ENCODE results near the gene FOXN4. TPM values are rescaled to one million over a fixed set of nuclear protein-coding genes. Genes with fewer than 3 reads are reported as not detected.

FOXN4 gene
- total RNA-seq, 2 donors from 2014 or later = not detected

DNA sequence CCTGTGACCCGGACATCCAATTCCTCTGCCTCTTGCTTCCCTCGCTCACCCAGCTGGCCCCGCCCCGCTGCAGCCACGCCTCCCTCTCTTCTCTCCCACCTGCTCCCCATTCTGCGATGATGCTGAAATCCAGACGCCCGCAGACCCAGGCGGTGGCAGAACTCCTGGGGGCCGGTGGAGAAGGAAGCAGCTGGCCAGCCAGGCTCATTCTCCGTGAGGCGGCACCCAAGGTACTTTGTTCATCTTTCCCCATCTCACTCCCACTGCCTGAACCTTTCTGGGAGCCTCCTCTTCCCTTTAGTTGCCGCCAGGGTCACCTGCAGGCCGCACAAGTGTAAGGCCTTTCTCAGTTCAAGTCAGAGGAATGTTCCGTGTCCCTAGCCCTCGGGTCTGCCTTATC is 35.7 kb downstream of the FOXN4 start:
- no peak for ATAC-seq (ENCODE audit: insufficient number of reproducible peaks, low FRiP score, low read depth)

DNA sequence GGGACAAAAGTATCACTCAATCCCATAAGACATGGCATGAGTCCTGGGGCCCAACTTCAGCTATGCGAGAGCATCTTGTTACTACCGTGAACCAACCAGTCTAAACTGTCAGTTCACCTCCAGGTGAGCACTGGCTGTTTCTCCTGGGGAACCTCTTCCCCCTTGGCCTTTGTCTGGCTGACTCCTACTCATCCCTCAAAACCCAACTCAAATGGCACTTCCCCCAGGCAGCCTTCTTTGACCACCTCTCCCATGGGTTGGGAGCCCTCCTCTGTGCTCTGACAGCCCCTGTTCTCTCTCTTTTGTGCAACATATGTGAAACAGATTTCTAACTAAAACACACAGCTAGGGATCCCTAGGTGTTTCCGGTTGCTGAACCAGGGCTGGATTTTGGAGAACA is 37.7 kb downstream of the FOXN4 start:
- TF ChIP-seq CTCF (IDR thresholded peaks at IDR 0.05) = no peak
- no peak overlapping the region for H3K27ac ChIP-seq
- ATAC-seq (ENCODE audit: insufficient number of reproducible peaks, low FRiP score, low read depth) = no peak

More for the DNA sequence above, 35.7 kb downstream of the FOXN4 start:
- Histone ChIP-seq H3K27me3 (replicated peaks; ENCODE audit: insufficient read depth) (no peaks in the 10 kb centered on the region), H3K9me3 (no peaks in the 10 kb centered on the region), H3K4me1 (ENCODE audit: control insufficient read depth in 1 of 2, low read depth in 2 of 2) (no peaks in the 10 kb centered on the region), H3K27ac (no peak overlapping the region), H3K4me3 (no peak overlapping the region), H3K36me3 (no peaks in the 10 kb centered on the region)
- DNase-seq (ENCODE audit: low spot score) = no peak
- TF ChIP-seq CTCF (IDR thresholded peaks at IDR 0.05) = no peak

GRCh38 chr12:109270494-109270893 is 38.6 kb downstream of the FOXN4 start:
- Histone ChIP-seq H3K27me3 (replicated peaks; ENCODE audit: insufficient read depth) (no peaks in the 10 kb centered on the region), H3K27ac (no peak overlapping the region), H3K4me3 (no peak overlapping the region), H3K9me3 (no peaks in the 10 kb centered on the region), H3K36me3 (peaks cover 9% of the 10 kb centered on the region), H3K4me1 (ENCODE audit: control insufficient read depth in 1 of 2, low read depth in 2 of 2) (no peaks in the 10 kb centered on the region)
- ATAC-seq (ENCODE audit: insufficient number of reproducible peaks, low FRiP score, low read depth) = no peak
- no peak for DNase-seq (ENCODE audit: low spot score)
- TF ChIP-seq CTCF (IDR thresholded peaks at IDR 0.05) = no peak

More for the DNA sequence above, 37.7 kb downstream of the FOXN4 start:
- no peak for DNase-seq (ENCODE audit: low spot score)
- Histone ChIP-seq H3K27me3 (replicated peaks; ENCODE audit: insufficient read depth) (no peaks in the 10 kb centered on the region), H3K4me1 (ENCODE audit: control insufficient read depth in 1 of 2, low read depth in 2 of 2) (no peaks in the 10 kb centered on the region), H3K4me3 (no peak overlapping the region), H3K36me3 (peaks cover 2% of the 10 kb centered on the region), H3K9me3 (no peaks in the 10 kb centered on the region)

GRCh38 chr12:109269428-109269827 is 39.7 kb downstream of the FOXN4 start:
- Histone ChIP-seq H3K4me3 (no peak overlapping the region), H3K36me3 (peaks cover 19% of the 10 kb centered on the region), H3K4me1 (ENCODE audit: control insufficient read depth in 1 of 2, low read depth in 2 of 2) (no peaks in the 10 kb centered on the region), H3K9me3 (no peaks in the 10 kb centered on the region), H3K27me3 (replicated peaks; ENCODE audit: insufficient read depth) (no peaks in the 10 kb centered on the region), H3K27ac (no peak overlapping the region)
- no peak for ATAC-seq (ENCODE audit: insufficient number of reproducible peaks, low FRiP score, low read depth)
- DNase-seq (ENCODE audit: low spot score) = no peak
- TF ChIP-seq CTCF (IDR thresholded peaks at IDR 0.05) = no peak

- no peak for TF ChIP-seq CTCF (IDR thresholded peaks at IDR 0.05)
- Histone ChIP-seq H3K36me3 (peaks cover 19% of the 10 kb centered on the region), H3K27me3 (replicated peaks; ENCODE audit: insufficient read depth) (no peaks in the 10 kb centered on the region), H3K4me1 (ENCODE audit: control insufficient read depth in 1 of 2, low read depth in 2 of 2) (no peaks in the 10 kb centered on the region), H3K9me3 (no peaks in the 10 kb centered on the region), H3K27ac (no peak overlapping the region), H3K4me3 (no peak overlapping the region)
- no peak for ATAC-seq (ENCODE audit: insufficient number of reproducible peaks, low FRiP score, low read depth)
- DNase-seq (ENCODE audit: low spot score) = no peak
Observed at GRCh38 chr12:109268896-109269295, 40.2 kb downstream of the FOXN4 start.

All from thoracic aorta (tissue), 2 donors.